ENCODE data around the gene CTNNA3.
"Not testable (repeated sequence)": the region's sequence is repeated elsewhere in the genome, so short reads cannot be mapped to it uniquely, and the experiment has no call there.

CTNNA3 gene
- 0 to 0.21 reads per million in 2 donors for total RNA-seq

DNA sequence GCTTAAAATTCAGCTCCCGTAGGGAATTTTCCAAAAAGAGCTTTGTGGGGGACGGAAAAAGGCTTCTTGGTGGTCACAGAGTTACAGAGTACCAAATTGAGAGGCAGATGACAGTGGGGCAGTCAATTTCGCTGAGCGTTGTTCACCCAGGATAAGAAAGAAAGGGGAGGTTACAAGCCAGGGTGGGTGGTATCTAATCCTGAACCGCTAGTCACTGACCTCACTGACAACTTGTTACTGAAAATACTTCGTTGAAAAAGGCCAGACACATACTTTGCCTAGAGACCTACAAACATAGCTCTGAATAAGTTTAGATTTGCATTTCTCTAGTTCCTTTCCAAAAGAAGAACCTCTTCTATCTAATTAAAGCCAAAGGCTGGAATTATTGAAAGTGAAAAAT, at the start of gene CTNNA3:
Gene CTNNA3 (minus strand): TSS at position 167 of the 400 bp plus-strand sequence.
- DNase-seq, result no peak

DNA sequence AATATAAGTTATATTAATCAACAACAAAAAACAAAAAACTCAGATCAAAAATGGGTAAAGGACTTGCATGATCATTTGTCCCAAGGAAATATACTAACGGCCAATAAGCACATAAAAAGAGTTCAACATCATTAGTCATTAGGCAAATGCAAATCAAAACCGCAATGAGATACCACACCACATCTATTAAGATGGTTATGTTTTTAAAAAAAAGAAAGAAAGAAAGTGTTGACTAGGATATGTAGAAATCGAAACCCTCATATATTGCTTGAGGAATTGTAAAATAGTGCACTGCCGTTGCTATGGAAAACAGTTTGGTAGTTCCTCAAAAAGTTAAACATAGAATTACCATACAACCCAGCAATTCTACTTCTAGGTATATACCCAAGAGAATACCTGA, 39.4 kb upstream of the CTNNA3 start:
- no peak for DNase-seq

DNA sequence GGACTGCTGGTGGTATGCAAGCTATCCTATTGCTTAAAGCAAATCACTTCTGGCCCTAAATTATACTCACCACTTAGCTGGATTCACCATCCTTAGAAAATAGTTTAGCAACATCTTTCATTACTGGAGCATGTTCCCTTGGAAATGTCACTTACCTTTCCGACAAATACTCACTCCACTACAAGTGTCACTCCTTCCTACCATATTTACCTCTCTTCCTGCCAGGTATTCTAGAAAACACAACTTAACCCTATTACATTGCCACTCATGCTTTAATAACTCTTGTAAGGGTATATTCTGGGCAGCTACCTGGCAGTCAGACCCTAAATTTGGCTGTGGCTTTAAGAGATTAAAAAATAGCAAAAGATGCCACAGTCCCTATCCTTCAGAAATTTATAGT, 37.5 kb upstream of the CTNNA3 start:
- no peak for DNase-seq

GRCh38 chr10:67725567-67725966, 29.6 kb upstream of the CTNNA3 start:
- no peak for DNase-seq

DNA sequence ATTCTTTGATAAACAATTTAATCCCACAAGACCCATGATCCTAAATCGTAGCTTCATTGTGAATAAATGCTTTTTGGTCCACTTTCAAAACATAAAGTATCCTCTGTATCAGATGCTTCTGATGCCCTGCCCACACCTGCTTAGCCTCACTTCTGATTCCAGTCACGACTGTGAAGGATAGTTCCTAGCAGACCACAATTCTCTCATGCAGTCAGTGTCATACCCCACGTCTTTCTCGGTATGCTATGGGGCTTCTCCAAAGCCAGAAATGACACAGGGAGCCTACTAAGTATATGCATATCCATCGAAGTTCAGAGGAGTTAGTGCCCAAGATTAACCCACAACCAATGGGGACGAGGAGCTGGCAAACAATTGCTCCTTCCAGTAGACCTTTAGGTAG, 27.6 kb upstream of the CTNNA3 start:
- no peak for DNase-seq

- no peak for DNase-seq
Measured at GRCh38 chr10:67722113-67722512, 26.1 kb upstream of the CTNNA3 start.

GRCh38 chr10:67716455-67716854, 20.5 kb upstream of the CTNNA3 start:
- DNase-seq, result not testable (repeated sequence)

DNA sequence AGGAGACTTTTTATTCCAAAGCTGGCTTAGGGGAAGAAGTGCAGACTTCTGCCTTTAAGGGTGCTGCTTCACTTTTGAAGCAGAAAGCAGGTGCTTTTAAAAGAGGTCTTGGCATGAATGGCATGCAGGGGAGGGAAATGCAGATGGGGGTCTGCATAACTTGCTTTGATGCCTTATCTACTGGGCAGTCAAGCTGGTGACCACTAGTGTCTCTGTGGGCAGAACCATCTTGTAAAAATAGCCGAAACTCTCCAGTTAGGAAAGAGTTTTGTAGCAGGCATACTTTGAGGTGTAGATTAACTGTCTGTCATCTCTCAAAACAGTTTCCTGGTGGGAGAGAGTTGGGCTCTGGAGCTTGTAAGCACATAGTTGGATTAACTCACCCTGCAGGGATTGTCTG, 9.9 kb upstream of the CTNNA3 start:
- no peak for DNase-seq

DNA sequence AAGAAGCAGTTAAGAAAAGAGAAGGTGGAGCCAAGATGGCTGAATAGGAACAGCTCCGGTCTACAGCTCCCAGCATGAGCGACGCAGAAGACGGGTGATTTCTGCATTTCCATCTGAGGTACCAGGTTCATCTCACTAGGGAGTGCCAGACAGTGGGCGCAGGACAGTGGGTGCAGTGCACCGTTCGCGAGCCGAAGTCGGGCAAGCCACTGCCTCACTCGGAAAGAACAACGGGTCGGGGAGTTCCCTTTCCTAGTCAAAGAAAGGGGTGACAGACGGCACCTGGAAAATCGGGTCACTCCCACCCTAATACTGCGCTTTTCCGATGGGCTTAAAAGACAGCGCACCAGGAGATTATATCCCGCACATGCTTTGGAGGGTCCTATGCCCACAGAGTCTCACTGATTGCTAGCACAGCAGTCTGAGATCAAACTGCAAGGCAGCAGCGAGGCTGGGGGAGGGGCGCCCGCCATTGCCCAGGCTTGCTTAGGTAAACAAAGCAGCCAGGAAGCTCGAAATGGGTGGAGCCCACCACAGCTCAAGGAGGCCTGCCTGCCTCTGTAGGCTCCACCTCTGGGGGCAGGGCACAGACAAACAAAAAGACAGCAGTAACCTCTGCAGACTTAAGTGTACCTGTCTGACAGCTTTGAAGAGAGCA, 3.7 kb upstream of the CTNNA3 start:
- not testable (repeated sequence) for DNase-seq

DNA sequence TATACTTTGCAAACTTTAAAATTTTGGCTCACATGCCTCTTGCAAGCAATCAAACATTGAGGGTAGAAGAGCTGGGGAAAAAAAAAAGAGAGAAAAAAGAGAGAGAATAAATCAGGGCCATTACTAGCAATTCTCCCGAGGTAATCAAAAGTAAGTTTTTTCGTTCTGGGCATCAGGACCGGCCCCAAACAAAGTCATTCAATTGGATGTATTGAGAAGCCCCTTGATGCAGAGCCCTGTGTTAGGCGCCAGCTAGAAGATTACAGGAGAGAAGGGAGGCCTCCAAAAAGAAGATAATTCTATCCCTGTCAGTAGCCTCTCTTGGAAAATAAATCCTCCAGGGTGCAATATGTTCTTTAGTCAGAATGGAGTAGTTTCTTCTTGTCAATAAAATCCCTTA, 2.2 kb upstream of the CTNNA3 start:
- DNase-seq, result no peak

DNA sequence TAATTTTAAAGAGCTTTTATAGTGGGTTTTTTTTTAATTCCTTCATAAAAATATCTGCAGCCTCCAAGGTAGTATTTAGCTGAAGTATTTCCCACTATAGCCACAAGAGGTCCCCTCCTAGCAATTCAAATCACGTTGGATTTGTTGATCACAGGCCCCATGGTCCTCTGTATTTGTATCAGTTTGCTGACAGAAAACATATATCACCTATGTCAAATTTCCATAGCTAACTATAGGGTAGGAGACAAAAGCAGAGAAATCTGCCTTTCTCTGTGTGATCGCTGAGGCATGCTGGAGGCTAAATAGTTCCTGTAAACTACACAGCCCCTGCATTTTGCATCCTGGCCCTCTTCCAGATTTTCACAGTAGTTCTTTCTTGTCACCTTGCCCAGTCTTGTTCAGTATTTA, 1.7 kb upstream of the CTNNA3 start:
- peak; percentile 1 for DNase-seq

GRCh38 chr10:67696679-67697078, 684 bp upstream of the CTNNA3 start:
- no peak for DNase-seq

DNA sequence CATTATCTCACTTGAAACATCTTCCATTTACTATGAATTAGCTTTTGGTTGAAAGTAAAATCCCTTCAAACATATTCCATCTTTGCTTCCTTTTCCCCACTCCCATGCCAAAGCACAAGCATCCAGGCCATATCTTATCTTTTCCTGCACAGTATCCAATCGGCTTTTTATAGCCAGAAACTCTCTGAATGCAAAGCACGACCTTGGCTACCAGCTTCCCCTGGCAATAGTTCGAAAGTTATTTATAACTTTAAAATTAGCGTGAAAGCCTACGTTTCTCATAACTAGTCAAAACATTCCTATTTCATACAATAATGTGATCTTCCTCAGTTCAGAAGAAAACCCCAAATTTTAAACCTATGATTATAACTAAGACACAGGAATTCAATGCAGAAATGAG, 440 bp downstream of the CTNNA3 start:
- no peak for DNase-seq

- not testable (repeated sequence) for DNase-seq
Measured at GRCh38 chr10:67691861-67692260, 4.1 kb downstream of the CTNNA3 start.

- not testable (repeated sequence) for DNase-seq
Measured at GRCh38 chr10:67690540-67690939, 5.5 kb downstream of the CTNNA3 start.

DNA sequence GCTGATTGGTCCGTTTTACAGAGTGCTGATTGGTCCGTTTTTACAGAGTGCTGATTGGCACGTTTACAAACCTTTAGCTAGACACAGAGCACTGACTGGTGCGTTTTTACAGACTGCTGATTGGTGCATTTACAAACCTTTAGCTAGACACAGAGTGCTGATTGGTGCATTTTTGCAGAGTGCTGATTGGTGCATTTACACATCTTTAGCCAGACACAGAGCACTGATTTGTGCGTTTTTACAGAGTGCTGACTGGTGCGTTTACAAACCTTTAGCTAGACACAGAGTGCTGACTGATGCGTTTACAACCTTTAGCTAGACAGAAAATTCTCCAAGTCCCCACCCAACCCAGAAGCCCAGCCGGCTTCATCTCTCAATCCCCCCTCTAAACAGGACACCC, 11.9 kb downstream of the CTNNA3 start:
- DNase-seq, result not testable (repeated sequence)

DNA sequence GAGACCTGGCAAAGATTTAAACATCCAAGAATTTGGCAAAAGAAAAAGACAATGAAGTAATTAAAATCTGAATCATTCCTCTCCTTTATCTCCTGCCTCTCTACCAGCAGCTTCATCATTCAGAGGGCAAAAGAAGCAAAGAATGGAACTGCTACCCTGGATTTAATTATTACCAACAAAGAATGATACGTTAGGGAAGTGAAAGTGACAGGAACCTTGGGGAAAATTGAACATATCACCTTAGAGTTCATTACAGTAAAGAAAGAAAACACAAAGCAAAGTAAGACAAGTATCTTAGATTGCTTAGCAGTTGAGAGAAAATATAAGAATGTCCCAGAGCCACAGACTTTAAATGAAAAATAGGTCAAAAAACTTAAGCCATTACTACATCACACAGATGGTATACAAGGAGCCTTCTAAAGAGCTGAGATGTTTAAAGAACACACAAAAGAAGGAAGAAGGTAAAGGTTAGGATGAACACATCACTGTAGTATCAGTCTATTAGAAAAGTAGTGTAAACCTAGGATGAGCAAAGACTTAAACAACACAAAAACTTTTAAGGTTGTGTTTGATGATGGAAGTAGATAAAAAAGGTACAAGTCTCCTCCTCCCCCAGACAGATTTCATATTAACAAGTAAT, 17.5 kb downstream of the CTNNA3 start:
- DNase-seq, result no peak

- DNase-seq, result no peak
Measured at GRCh38 chr10:67676208-67676825, 19.7 kb downstream of the CTNNA3 start.

DNA sequence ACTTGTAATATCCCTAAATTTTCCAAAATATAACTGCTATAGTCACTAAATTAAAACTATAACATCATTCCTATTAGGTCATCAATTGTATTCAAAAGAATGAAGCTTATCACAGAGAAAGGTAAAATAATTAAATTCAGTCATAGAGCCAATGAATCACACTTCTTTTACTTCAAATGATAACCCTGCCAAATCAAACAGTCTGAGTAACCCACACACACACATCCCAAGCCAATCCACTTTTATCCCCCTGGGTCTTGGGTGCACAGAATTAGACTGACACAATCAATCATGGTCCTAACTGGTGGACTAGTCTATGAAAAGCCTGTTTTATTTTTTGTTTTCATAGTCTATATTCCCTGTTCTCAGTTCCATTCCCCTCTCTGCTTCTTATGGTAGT, 25.6 kb downstream of the CTNNA3 start:
- no peak for DNase-seq

DNA sequence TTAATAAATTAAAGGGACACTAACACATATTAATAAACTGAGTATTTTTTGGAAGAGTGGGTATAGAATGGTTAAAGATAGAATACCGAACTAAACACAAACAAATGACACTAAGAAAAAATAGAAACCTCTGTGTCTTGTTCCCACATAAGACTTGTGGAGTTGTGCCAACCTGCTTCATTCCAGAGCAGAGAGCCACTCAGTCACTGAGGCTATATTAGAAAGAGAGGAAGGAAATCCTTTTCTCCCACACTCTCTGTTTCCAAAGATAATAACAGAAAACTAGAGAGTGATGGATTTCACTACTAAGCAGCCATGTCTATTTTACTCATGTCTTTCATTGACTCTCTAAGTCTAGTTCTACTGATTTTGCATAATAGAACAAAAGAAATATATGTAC, 26.0 kb downstream of the CTNNA3 start:
- DNase-seq, result no peak

- no peak for DNase-seq
Measured at GRCh38 chr10:67668448-67668847, 27.5 kb downstream of the CTNNA3 start.

DNA sequence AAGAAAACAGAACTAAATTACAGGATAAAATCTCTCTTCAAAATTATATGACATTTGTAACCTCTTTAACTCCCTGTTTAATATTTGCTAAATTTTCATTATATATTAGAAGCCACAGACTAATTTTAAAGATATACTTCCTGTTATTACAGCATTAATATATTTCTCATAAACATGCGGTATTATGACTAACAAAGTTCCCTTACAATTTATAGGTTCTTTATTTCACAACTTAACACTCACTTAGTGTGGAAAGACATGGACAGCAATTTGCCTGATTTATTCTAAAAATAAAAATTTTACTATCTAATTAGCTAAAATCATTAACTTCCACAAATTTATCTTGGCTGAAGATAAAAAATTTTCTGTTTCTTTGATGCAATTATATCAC, 29.0 kb downstream of the CTNNA3 start:
- DNase-seq, result no peak

GRCh38 chr10:67666416-67667034, 29.5 kb downstream of the CTNNA3 start:
- no peak for DNase-seq

DNA sequence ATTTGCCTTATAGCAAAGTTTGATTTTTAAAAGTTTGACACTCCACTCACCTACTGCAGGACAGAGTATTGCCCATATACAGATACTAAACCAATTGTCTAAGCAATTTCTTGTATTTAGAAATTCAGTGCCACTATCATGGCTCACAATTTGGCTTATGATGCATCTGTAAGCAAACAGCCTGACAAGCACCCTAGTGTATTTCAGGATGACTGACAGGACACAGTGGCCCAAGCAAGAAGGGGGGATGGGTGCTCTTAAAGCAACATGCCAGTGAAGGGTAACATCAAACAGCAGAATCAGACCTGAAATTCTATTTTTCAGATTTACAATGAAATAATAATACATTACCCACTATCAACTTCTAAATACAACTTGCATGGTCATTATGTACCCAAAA, 30.5 kb downstream of the CTNNA3 start:
- no peak for DNase-seq
